Lower leg skin (tissue), 4 donors: Measurements from ENCODE around the gene TNRC6A. TPM values are rescaled to one million over a fixed set of nuclear protein-coding genes. Genes with fewer than 3 reads are reported as not detected.
A peak's percentile ranks its signal among the peaks of the same experiment; 100 is the strongest.

Source experiments
- DNase-seq, 2 donors: peaks; one replicate each; pipeline ENCODE4 v3.0.0-alpha.2; 2019; ENCODE audit warnings: low spot score in 2 of 2
- H3K4me3 ChIP-seq: fragments of 200-600 bp; sonication (generic); 2 replicates; pipeline ENCODE4 v1.5.1; 2017; ENCODE audit warnings: mild to moderate bottlenecking, low read depth; ENCODE audit not compliant: poor library complexity, severe bottlenecking
- POLR2A ChIP-seq, 2 donors: fragments of 450-650 bp; IDR thresholded peaks; one replicate each; pipeline ENCODE4 v1.6.1; 2016 to 2017; ENCODE audit warnings: antibody characterized with exemption in 2 of 2, mild to moderate bottlenecking in 1 of 2, moderate library complexity in 1 of 2
- WGBS, 2 donors: methylation state at CpG; one replicate each; pipeline ENCODE4 v1.1.5; 2018; 5-methylcytosine and 5-hydroxymethylcytosine counted together
- intact Hi-C: fragments of 100-400 bp; cut with DNase I; formaldehyde crosslinking; loops from one replicate; pipeline ENCODE4 v1.15.0; 2023; ENCODE audit warnings: low total_unique reads
- total RNA-seq, 4 donors: library from RNA; depleted of rRNA; stranded (reverse); fragments of >200 nt; gene quantifications; one replicate each; pipeline ENCODE4 v1.1.0, GENCODE V29; 2016
- TF ChIP-seq, protein P1 (sequence below), 3 donors: fragments of 450-650 bp; IDR thresholded peaks; one replicate each; pipeline ENCODE4 v1.5.1; 2016; ENCODE audit warnings: antibody characterized with exemption in 3 of 3, mild to moderate bottlenecking in 3 of 3, moderate library complexity in 2 of 3

TNRC6A gene
- total RNA-seq, 4 donors from 2014 or later = 25.9 to 55.6 (median 30.1) TPM

DNA sequence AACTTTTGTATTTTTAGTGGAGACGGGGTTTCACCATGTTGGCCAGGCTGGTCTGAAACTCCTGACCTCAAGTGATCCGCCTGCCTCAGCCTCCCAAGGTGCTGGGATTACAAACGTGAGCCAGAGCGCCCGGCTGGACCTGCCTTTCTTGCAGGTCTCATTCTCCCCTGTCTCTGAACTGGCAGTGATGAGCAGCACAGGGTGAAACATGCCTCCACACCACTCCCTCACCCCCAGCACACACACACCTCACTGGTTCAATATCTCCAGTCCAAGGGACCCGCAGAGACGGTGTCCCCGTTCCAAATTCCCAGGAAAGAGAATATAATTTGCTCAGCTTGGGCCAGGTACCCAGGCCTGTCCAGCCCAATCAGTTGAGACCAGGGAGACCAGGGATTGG is 139.6 kb downstream of the TNRC6A start:
- WGBS, 2 donors = 75 to 81% methylated on average over 8 of the region's 8 CpGs
- no peak overlapping the region for H3K4me3 ChIP-seq
- intact Hi-C loops = no loop called here
- TF ChIP-seq, protein P1, sequence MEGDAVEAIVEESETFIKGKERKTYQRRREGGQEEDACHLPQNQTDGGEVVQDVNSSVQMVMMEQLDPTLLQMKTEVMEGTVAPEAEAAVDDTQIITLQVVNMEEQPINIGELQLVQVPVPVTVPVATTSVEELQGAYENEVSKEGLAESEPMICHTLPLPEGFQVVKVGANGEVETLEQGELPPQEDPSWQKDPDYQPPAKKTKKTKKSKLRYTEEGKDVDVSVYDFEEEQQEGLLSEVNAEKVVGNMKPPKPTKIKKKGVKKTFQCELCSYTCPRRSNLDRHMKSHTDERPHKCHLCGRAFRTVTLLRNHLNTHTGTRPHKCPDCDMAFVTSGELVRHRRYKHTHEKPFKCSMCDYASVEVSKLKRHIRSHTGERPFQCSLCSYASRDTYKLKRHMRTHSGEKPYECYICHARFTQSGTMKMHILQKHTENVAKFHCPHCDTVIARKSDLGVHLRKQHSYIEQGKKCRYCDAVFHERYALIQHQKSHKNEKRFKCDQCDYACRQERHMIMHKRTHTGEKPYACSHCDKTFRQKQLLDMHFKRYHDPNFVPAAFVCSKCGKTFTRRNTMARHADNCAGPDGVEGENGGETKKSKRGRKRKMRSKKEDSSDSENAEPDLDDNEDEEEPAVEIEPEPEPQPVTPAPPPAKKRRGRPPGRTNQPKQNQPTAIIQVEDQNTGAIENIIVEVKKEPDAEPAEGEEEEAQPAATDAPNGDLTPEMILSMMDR (IDR thresholded peaks at IDR 0.05) = no peak
- no peak for TF ChIP-seq POLR2A (IDR thresholded peaks at IDR 0.05)
- DNase-seq = peak in 1 of 2 donors; percentile 68

DNA sequence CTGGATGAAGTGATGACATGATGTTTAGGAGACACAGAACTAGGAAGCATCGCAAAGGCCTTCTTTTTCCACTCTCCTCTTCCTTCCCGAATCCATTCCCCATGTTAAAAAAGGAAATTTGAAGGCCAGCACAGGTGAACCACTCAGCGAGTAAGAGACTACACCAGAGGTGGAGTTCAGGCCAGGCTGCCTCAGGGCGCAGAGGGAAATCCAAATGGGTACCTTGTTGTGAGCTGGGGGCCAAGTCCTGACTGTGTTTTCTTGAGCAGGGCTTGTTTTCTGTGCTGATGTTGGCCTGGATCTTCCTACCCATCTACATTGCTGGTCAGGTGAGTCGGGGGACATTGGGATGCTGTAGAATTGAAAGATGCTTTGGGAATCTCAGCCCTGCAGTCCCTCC is 142.4 kb downstream of the TNRC6A start:
- TF ChIP-seq, protein P1 (IDR thresholded peaks at IDR 0.05) = no peak
- TF ChIP-seq POLR2A (IDR thresholded peaks at IDR 0.05) = no peak
- intact Hi-C loops = no loop called here
- 88 to 93% methylated on average over 5 of the region's 5 CpGs for WGBS, 2 donors

DNA sequence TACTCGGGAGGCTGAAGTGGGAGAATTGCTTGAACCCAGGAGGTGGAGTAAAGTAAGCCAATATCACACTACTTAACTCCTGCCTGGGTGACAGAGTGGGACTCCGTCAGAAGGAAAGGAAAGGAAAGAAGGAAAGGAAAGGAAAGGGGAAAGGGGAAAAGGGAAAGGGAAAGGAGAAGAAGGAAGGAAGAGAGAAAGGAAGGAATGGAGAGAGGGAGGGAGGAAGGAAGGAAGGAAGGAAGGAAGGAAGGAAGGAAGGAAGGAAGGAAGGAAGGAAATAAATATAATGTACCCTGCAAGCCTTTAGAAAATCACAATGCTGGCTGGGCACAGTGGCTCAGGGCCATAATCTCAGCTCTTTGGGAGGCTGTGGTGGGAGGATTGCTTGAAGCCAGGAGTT is 143.6 kb downstream of the TNRC6A start:
- DNase-seq = no peak
- H3K4me3 ChIP-seq = no peak overlapping the region
- 64 to 69% methylated on average over 2 of the region's 2 CpGs for WGBS, 2 donors
- intact Hi-C loops = no loop called here
- no peak for TF ChIP-seq POLR2A (IDR thresholded peaks at IDR 0.05)
- TF ChIP-seq, protein P1 (IDR thresholded peaks at IDR 0.05) = no peak

More for the DNA sequence above, 142.4 kb downstream of the TNRC6A start:
- H3K4me3 ChIP-seq = no peak overlapping the region
- DNase-seq = peak in 1 of 2 donors; percentile 31

DNA sequence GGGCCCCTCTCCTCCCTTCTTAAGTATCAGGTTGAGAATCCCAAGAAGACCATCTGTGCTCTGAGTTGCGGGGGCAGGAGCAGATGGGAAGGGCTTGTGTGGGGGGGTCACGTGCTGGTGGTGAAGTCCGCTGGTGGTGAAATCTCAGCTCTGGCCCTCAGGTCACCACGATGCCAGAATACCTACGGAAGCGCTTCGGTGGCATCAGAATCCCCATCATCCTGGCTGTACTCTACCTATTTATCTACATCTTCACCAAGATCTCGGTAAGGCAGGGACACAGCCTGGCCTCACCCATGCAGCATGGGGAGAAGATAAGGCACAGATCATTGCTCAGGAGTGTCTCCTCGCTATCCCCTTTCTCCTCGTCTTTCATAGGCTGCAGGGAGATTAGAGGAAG is 146.0 kb downstream of the TNRC6A start:
- no peak for TF ChIP-seq POLR2A (IDR thresholded peaks at IDR 0.05)
- TF ChIP-seq, protein P1 (IDR thresholded peaks at IDR 0.05) = no peak
- WGBS, 2 donors = 88 to 92% methylated on average over 10 of the region's 10 CpGs
- DNase-seq = peak in 1 of 2 donors; percentile 61
- H3K4me3 ChIP-seq = no peak overlapping the region
- intact Hi-C loops = no loop called here

Other genes starting within 250 kb of the TNRC6A start
- gene RBBP6, start 190.1 kb upstream of the TNRC6A start, total RNA-seq = 100 to 1,000 TPM; 101 to 174 (median 108) TPM
- not detected for gene SLC5A11, start 116.3 kb downstream of the TNRC6A start, total RNA-seq